H9 (cell line): ENCODE data around the gene CTIF. TPM values are rescaled to one million over a fixed set of nuclear protein-coding genes. Genes with fewer than 3 reads are reported as not detected.

Source experiments
- DNase-seq: peaks from one replicate; pipeline ENCODE4 v3.0.0-alpha.2; 2017
- H2AFZ ChIP-seq: one replicate; pipeline ENCODE4 v1.6.1; 2013; ENCODE audit warnings: mild to moderate bottlenecking, low read length, control low read depth, moderate library complexity
- H2AK5ac ChIP-seq: 2 replicates; pipeline ENCODE4 v1.6.1; 2013; ENCODE audit warnings: low read length, control low read depth, mixed read lengths; ENCODE audit not compliant: insufficient read length
- H2BK120ac ChIP-seq: one replicate; pipeline ENCODE4 v1.6.1; 2013; ENCODE audit warnings: low read depth, mild to moderate bottlenecking, low read length, control low read depth, inconsistent platforms; ENCODE audit not compliant: poor library complexity, severe bottlenecking
- H2BK12ac ChIP-seq: 2 replicates; pipeline ENCODE4 v1.6.1; 2013; ENCODE audit warnings: low read length, control low read depth, mixed read lengths, low read depth; ENCODE audit not compliant: insufficient read length
- H2BK15ac ChIP-seq: 2 replicates; pipeline ENCODE4 v1.6.1; 2013; ENCODE audit warnings: low read depth, low read length, control low read depth
- H2BK20ac ChIP-seq: one replicate; pipeline ENCODE4 v1.6.1; 2013; ENCODE audit warnings: low read depth, mild to moderate bottlenecking, low read length, control low read depth, inconsistent platforms; ENCODE audit not compliant: poor library complexity, severe bottlenecking
- H2BK5ac ChIP-seq: 2 replicates; pipeline ENCODE4 v1.6.1; 2013; ENCODE audit warnings: low read length, control low read depth, mixed read lengths; ENCODE audit not compliant: insufficient read length
- H3K14ac ChIP-seq: 2 replicates; pipeline ENCODE4 v1.6.1; 2013; ENCODE audit warnings: low read length, control low read depth; ENCODE audit not compliant: insufficient read depth
- H3K18ac ChIP-seq: 2 replicates; pipeline ENCODE4 v1.6.1; 2013; ENCODE audit warnings: low read depth, mild to moderate bottlenecking, mixed read lengths, low read length, control low read depth; ENCODE audit not compliant: insufficient read length
- H3K23ac ChIP-seq: 2 replicates; pipeline ENCODE4 v1.6.1; 2013; ENCODE audit warnings: low read length, control low read depth, mixed read lengths, low read depth; ENCODE audit not compliant: insufficient read length
- H3K23me2 ChIP-seq: 2 replicates; pipeline ENCODE4 v1.6.1; 2013; ENCODE audit warnings: low read depth, mild to moderate bottlenecking, mixed read lengths, low read length, control low read depth; ENCODE audit not compliant: insufficient read length, poor library complexity, severe bottlenecking
- H3K27ac ChIP-seq: 2 replicates; pipeline ENCODE4 v1.5.1; 2013; ENCODE audit warnings: low read length, control low read depth, mixed read lengths, low read depth; ENCODE audit not compliant: insufficient read length
- H3K27me3 ChIP-seq: 2 replicates; pipeline ENCODE4 v1.6.1; 2013; ENCODE audit warnings: low read length, control low read depth, inconsistent platforms; ENCODE audit not compliant: insufficient read depth
- H3K4ac ChIP-seq: 2 replicates; pipeline ENCODE4 v1.6.1; 2013; ENCODE audit warnings: low read depth, mild to moderate bottlenecking, control low read depth, inconsistent platforms, low read length, moderate library complexity
- H3K4me1 ChIP-seq: 2 replicates; pipeline ENCODE4 v1.6.1; 2013; ENCODE audit warnings: low read length, control low read depth, inconsistent platforms; ENCODE audit not compliant: insufficient read depth
- H3K4me2 ChIP-seq: 2 replicates; pipeline ENCODE4 v1.6.1; 2013; ENCODE audit warnings: low read length, control low read depth, mixed read lengths; ENCODE audit not compliant: insufficient read length, insufficient read depth
- H3K56ac ChIP-seq: 2 replicates; pipeline ENCODE4 v1.6.1; 2013; ENCODE audit warnings: low read depth, mild to moderate bottlenecking, mixed read lengths, low read length, control low read depth; ENCODE audit not compliant: insufficient read length
- H3K79me1 ChIP-seq: 2 replicates; pipeline ENCODE4 v1.6.1; 2013; ENCODE audit warnings: low read depth, mild to moderate bottlenecking, moderate library complexity, low read length, control low read depth, inconsistent platforms; ENCODE audit not compliant: insufficient read depth, poor library complexity, severe bottlenecking
- H3K79me2 ChIP-seq: 2 replicates; pipeline ENCODE4 v1.6.1; 2013; ENCODE audit warnings: low read length, control low read depth, inconsistent platforms; ENCODE audit not compliant: insufficient read depth
- H3K9ac ChIP-seq: 2 replicates; pipeline ENCODE4 v1.6.1; 2013; ENCODE audit warnings: low read length, control low read depth, mixed read lengths; ENCODE audit not compliant: insufficient read length; ENCODE audit errors: extremely low read depth
- H3K9me3 ChIP-seq: one replicate; pipeline ENCODE4 v1.6.1; 2013; ENCODE audit warnings: low read depth, low read length, inconsistent platforms; ENCODE audit not compliant: control insufficient read depth
- H3T11ph ChIP-seq: one replicate; pipeline ENCODE4 v1.6.1; 2013; ENCODE audit warnings: mild to moderate bottlenecking, low read length, control low read depth, inconsistent platforms
- H4K20me1 ChIP-seq: one replicate; pipeline ENCODE4 v1.6.1; 2013; ENCODE audit not compliant: control insufficient read depth, insufficient read length, insufficient read depth
- H4K5ac ChIP-seq: 2 replicates; pipeline ENCODE4 v1.6.1; 2013; ENCODE audit warnings: low read depth, mild to moderate bottlenecking, mixed read lengths, low read length, control low read depth; ENCODE audit not compliant: insufficient read length
- H4K8ac ChIP-seq: replicated peaks from 2 replicates; pipeline ENCODE4 v1.6.1; 2013; ENCODE audit warnings: low read length, control low read depth, mixed read lengths, low read depth; ENCODE audit not compliant: insufficient read length
- H4K91ac ChIP-seq: 2 replicates; pipeline ENCODE4 v1.6.1; 2013; ENCODE audit warnings: low read depth, mild to moderate bottlenecking, moderate library complexity, mixed read lengths, low read length, control low read depth; ENCODE audit not compliant: insufficient read length
- H3K27ac Mint-ChIP-seq, 3 experiments: 2 replicates in 2 of 3; 3 replicates in 1 of 3; pipeline ENCODE4 v1.8.0; 2020 to 2021; ENCODE audit warnings: mixed read lengths in 3 of 3, mild to moderate bottlenecking in 1 of 3, moderate library complexity in 1 of 3
- H3K27me3 Mint-ChIP-seq: 2 replicates; pipeline ENCODE4 v1.8.0; 2021; ENCODE audit warnings: low read depth, mild to moderate bottlenecking, moderate library complexity, mixed read lengths
- H3K36me3 Mint-ChIP-seq, 3 experiments: 2 replicates in 2 of 3; 3 replicates in 1 of 3; pipeline ENCODE4 v1.8.0; 2020 to 2021; ENCODE audit warnings: low read depth in 3 of 3, mixed read lengths in 3 of 3; ENCODE audit not compliant: insufficient read depth in 1 of 3
- H3K4me1 Mint-ChIP-seq, 2 experiments: 2 replicates each; pipeline ENCODE4 v1.8.0; 2020; ENCODE audit warnings: mixed read lengths in 2 of 2
- H3K4me3 Mint-ChIP-seq, 2 experiments: 2 replicates in 1 of 2; 3 replicates in 1 of 2; pipeline ENCODE4 v1.8.0; 2020 to 2021; ENCODE audit warnings: mild to moderate bottlenecking in 2 of 2, mixed read lengths in 2 of 2, moderate library complexity in 1 of 2
- H3K9me3 Mint-ChIP-seq, 2 experiments: 2 replicates in 1 of 2; 3 replicates in 1 of 2; pipeline ENCODE4 v1.8.0; 2020; ENCODE audit warnings: mild to moderate bottlenecking in 2 of 2, mixed read lengths in 2 of 2, moderate library complexity in 1 of 2
- CTCF ChIP-seq: fragments of 200-600 bp; sonication (generic); conservative IDR thresholded peaks from 3 replicates; pipeline ENCODE4 v1.8.0; 2021; ENCODE audit warnings: antibody characterized with exemption, mild to moderate bottlenecking
- WGBS: extraction: QIAGEN DNeasy Blood & Tissue Kit; methylation state at CpG from one replicate; pipeline ENCODE4 v1.1.7; 2013; ENCODE audit warnings: missing lambda C conversion rate, low lambda C conversion rate, mixed read lengths; ENCODE audit not compliant: insufficient read length; ENCODE audit errors: extremely low coverage; 5-methylcytosine and 5-hydroxymethylcytosine counted together
- total RNA-seq: library from RNA; stranded (reverse); gene quantifications from 2 replicates; pipeline ENCODE4 v1.2.1, GENCODE V29; 2021

Gene CTIF
- total RNA-seq, 1 experiment from 2014 or later = 15.8 TPM

GRCh38 chr18:48784656-48785055, 245.8 kb downstream of the CTIF start:
- Histone ChIP-seq H2BK12ac (no peak overlapping the region), H3K4ac (no peak overlapping the region), H3K4me1 (no peaks in the 10 kb centered on the region), H2AK5ac (no peak overlapping the region), H3K27ac (no peak overlapping the region), H2BK20ac (no peak overlapping the region), H3K79me2 (no peaks in the 10 kb centered on the region), H3K23ac (no peak overlapping the region), H4K5ac (no peak overlapping the region), H4K8ac (no peak overlapping the region), H4K91ac (no peak overlapping the region), H2BK15ac (no peak overlapping the region), H3K56ac (no peak overlapping the region), H3T11ph (no peak overlapping the region), H3K9ac (no peak overlapping the region), H4K20me1 (no peaks in the 10 kb centered on the region), H3K14ac (no peak overlapping the region; the same call in 1 of the 2 replicates), H2BK120ac (no peak overlapping the region), H2AFZ (no peak overlapping the region), H3K27me3 (no peaks in the 10 kb centered on the region), H2BK5ac (no peak overlapping the region), H3K18ac (no peak overlapping the region), H3K79me1 (no peaks in the 10 kb centered on the region), H3K23me2 (no peaks in the 10 kb centered on the region), H3K4me2 (no peak overlapping the region), H3K9me3 (no peaks in the 10 kb centered on the region)
- no peak for TF ChIP-seq CTCF
- Mint-ChIP-seq H3K27me3 (no peaks in the 10 kb centered on the region), H3K9me3 (no peaks in the 10 kb centered on the region), H3K4me1 (peaks cover 25 to 37% of the 10 kb centered on the region in 2 experiments), H3K36me3 (no peaks in the 10 kb centered on the region), H3K4me3 (no peak overlapping the region), H3K27ac (no peak overlapping the region)
- no CpG with 5 or more reads among the region's 5 CpGs for WGBS
- no peak for DNase-seq
